H1 (cell line): ENCODE measurements around the gene SLC10A6. TPM values are rescaled to one million over a fixed set of nuclear protein-coding genes. Genes with fewer than 3 reads are reported as not detected.

Experiments used
- CTBP2 ChIP-seq: IDR thresholded peaks from 2 replicates; pipeline ENCODE4 v1.7.0; 2011; ENCODE audit warnings: borderline replicate concordance, mild to moderate bottlenecking, moderate library complexity, mixed read lengths, low read length; ENCODE audit not compliant: insufficient read depth, insufficient read length
- polyA plus RNA-seq, 7 experiments: library from polyadenylated mRNA; depleted of rRNA in 3 of 7; stranded (reverse) in 5 of 7; unstranded in 2 of 7; fragments of >200 nt in 5 of 7; fragments of 200-250 nt in 2 of 7; gene quantifications; 1 replicate in 5 of 7; 2 replicates in 1 of 7; 4 replicates in 1 of 7; pipeline versions ENCODE4 v1.2.1 to v1.2.3, GENCODE V29; 2011 to 2013; ENCODE audit warnings: missing spikeins in 2 of 7, mixed read lengths in 2 of 7
- total RNA-seq: library from RNA; stranded (reverse); fragmentation: NEBNext Ultra II Directional; extraction: Animal tissue kit (Norgen Biotek cat#: 25700); gene quantifications from 2 replicates; pipeline ENCODE4 v1.2.1, GENCODE V29; 2021

Gene SLC10A6
- total and polyA plus RNA-seq, 2 of the 8 experiments (the other 6 are each of a cell fraction or from before 2014, with no cell fraction given): not detected

DNA sequence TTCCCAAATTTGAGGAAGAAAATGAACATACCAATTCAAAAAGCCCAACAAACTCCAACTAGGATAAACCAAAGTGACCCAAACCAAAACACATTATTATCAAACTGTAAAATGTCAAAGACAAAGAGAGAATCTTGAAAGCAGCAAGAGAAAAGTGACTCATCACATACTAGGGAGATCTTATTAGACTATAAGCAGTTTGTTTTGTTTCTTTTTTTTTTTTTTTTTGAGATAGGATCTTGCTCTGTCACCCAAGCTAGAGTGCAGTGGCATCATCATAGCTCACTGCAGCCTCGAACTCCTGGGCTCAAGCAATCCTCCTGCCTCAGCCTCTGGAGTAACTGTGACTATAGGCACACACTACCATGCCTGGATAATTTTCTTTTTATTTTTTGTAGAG, 30.5 kb upstream of the SLC10A6 start (continued):
- no peak for TF ChIP-seq CTBP2
